Fibroblast of lung (primary cell): ENCODE results near the gene WSCD2.

Source experiments
- CTCF ChIP-seq, 2 donors: IDR thresholded peaks in 1 of 2; conservative IDR thresholded peaks in 1 of 2; 1 replicate in 1 of 2; 2 replicates in 1 of 2; pipeline ENCODE4 v1.5.1; 2011 to 2012; ENCODE audit warnings: low read length in 2 of 2, control low read depth in 1 of 2, inconsistent platforms in 1 of 2, low read depth in 1 of 2, mild to moderate bottlenecking in 1 of 2
- EZH2 ChIP-seq: IDR thresholded peaks from 2 replicates; pipeline ENCODE4 v1.5.1; 2012; ENCODE audit warnings: low read length, control low read depth, mild to moderate bottlenecking; ENCODE audit errors: missing control alignments

DNA sequence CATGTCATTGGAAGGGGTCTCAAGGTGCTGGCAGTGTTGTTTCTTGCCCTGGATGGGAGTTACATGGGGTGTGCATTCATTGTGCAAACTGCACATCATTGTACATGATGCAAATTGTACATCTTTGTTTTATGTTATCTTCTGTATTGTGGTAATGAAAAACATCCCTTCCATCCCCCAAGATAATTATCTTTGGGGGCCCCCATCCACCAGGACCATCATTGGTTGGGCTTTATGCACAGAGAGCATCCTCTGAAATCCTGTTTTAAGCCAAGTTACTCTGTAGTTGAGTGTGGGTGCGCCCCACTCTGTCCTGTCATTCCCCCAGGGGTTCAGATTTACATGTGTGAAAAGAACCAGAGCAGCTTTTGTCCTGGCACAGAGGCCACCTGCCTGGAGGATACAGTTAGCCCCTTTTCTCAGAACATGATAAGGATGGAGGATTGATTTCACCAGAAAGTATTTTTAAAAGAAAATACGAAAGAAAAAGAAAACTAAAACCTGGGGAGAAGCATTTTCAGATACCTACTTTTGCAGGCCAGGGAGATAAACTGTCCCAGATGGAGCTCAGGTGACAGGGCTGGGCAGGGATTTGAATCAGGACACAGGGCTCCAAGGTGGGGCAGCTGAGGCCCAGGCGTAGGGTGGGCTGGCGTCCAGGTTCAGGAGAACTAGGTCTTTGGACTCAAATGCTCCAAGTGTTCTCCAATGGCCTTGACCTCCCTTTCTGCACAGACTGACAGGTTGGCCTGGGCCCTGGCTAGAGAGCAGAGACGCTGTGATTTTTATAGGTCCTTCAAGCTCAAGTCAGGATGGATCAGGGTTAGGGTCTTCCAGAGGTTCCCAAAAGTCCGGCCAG, 17.2 kb downstream of the WSCD2 start:
- TF ChIP-seq CTCF (conservative IDR thresholded peaks at IDR 0.05 in 1 of 2, IDR thresholded peaks at IDR 0.05 in 1 of 2; ENCODE audit: low read depth in 1 of 2, low read length in 2 of 2), result no peak
- no peak for TF ChIP-seq EZH2
